DOHH2 (cell line): ENCODE measurements around the gene ABTB1.

Experiments
- H3F3A ChIP-seq: fragments of 200-600 bp; sonication (generic), shearing (Covaris generic); 2 replicates; pipeline ENCODE4 v1.6.0; 2016; ENCODE audit warnings: antibody characterized with exemption, mild to moderate bottlenecking; ENCODE audit not compliant: control insufficient read depth, insufficient read depth
- H3K27ac ChIP-seq: fragments of 200-600 bp; sonication (generic); 2 replicates; pipeline ENCODE4 v1.5.1; 2014; ENCODE audit warnings: low read depth, mild to moderate bottlenecking, low read length, moderate library complexity
- H3K27me3 ChIP-seq: fragments of 200-600 bp; sonication (generic); 2 replicates; pipeline ENCODE4 v1.6.1; 2014; ENCODE audit warnings: mild to moderate bottlenecking, low read length, mixed read lengths; ENCODE audit not compliant: control insufficient read depth
- H3K36me3 ChIP-seq: fragments of 200-600 bp; sonication (generic); 2 replicates; pipeline ENCODE4 v1.6.1; 2014; ENCODE audit warnings: mild to moderate bottlenecking, low read length, moderate library complexity, mixed read lengths; ENCODE audit not compliant: control insufficient read depth
- H3K4me1 ChIP-seq: fragments of 200-600 bp; sonication (generic); 2 replicates; pipeline ENCODE4 v1.6.1; 2014; ENCODE audit warnings: mild to moderate bottlenecking, low read length, mixed read lengths; ENCODE audit not compliant: control insufficient read depth
- H3K4me2 ChIP-seq: fragments of 200-600 bp; sonication (generic); 2 replicates; pipeline ENCODE4 v1.6.0; 2014; ENCODE audit warnings: mild to moderate bottlenecking, low read length, moderate library complexity
- H3K4me3 ChIP-seq: fragments of 200-600 bp; sonication (generic); 2 replicates; pipeline ENCODE4 v1.5.1; 2014; ENCODE audit warnings: mild to moderate bottlenecking, low read length, mixed read lengths
- H3K79me2 ChIP-seq: fragments of 200-600 bp; sonication (generic); 2 replicates; pipeline ENCODE4 v1.6.1; 2014; ENCODE audit warnings: mild to moderate bottlenecking, low read length, mixed read lengths; ENCODE audit not compliant: control insufficient read depth
- H3K9me2 ChIP-seq: fragments of 200-600 bp; sonication (generic); replicated peaks from 2 replicates; pipeline ENCODE4 v1.6.1; 2014; ENCODE audit warnings: mild to moderate bottlenecking, low read length, mixed read lengths; ENCODE audit not compliant: control insufficient read depth
- H3K9me3 ChIP-seq: fragments of 200-600 bp; sonication (generic); 2 replicates; pipeline ENCODE4 v1.6.1; 2014; ENCODE audit warnings: antibody characterized with exemption, low read length, mixed read lengths; ENCODE audit not compliant: control insufficient read depth, insufficient read depth
- H4K20me1 ChIP-seq: fragments of 200-600 bp; sonication (generic); 2 replicates; pipeline ENCODE4 v1.6.0; 2014; ENCODE audit warnings: low read depth, mild to moderate bottlenecking, antibody characterized with exemption, low read length, moderate library complexity; ENCODE audit not compliant: control insufficient read depth, insufficient read depth
- CTCF ChIP-seq: fragments of 200-600 bp; sonication (generic); IDR thresholded peaks from one replicate; pipeline ENCODE4 v1.5.1; 2014; ENCODE audit warnings: antibody characterized with exemption, mild to moderate bottlenecking, low read depth, low read length; ENCODE audit not compliant: poor library complexity, severe bottlenecking
- EZH2phosphoT487 ChIP-seq: fragments of 200-600 bp; sonication (generic); IDR thresholded peaks from 2 replicates; pipeline ENCODE4 v1.6.1; 2017; ENCODE audit warnings: borderline replicate concordance, mild to moderate bottlenecking, antibody characterized with exemption, low read length, moderate library complexity, mixed read lengths

Gene ABTB1

GRCh38 chr3:127692501-127693335 lies 20.0 kb downstream of the ABTB1 start:
- Histone ChIP-seq H3K9me3 (no peaks in the 10 kb centered on the region), H3K79me2 (no peaks in the 10 kb centered on the region), H3F3A (no peaks in the 10 kb centered on the region), H3K27ac (no peak overlapping the region), H3K36me3 (no peaks in the 10 kb centered on the region), H4K20me1 (no peaks in the 10 kb centered on the region), H3K27me3 (no peaks in the 10 kb centered on the region), H3K4me3 (no peak overlapping the region), H3K4me2 (no peak overlapping the region), H3K9me2 (no peaks in the 10 kb centered on the region), H3K4me1 (peaks cover 14% of the 10 kb centered on the region)
- TF ChIP-seq EZH2phosphoT487 (no peak), CTCF (no peak)

GRCh38 chr3:127693336-127693843 lies 20.6 kb downstream of the ABTB1 start:
- no peak overlapping the region for H3K4me3 ChIP-seq
- no peaks in the 10 kb centered on the region for H3K9me3 ChIP-seq
- H3K9me2 ChIP-seq = no peaks in the 10 kb centered on the region
- H3K4me1 ChIP-seq = peaks cover 17% of the 10 kb centered on the region
- no peaks in the 10 kb centered on the region for H3K27me3 ChIP-seq
- no peaks in the 10 kb centered on the region for H3K79me2 ChIP-seq
- no peaks in the 10 kb centered on the region for H3K36me3 ChIP-seq
- H3F3A ChIP-seq = no peaks in the 10 kb centered on the region
- H3K27ac ChIP-seq = no peak overlapping the region
- no peak overlapping the region for H3K4me2 ChIP-seq
- no peak for TF ChIP-seq CTCF
- TF ChIP-seq EZH2phosphoT487 = no peak
- H4K20me1 ChIP-seq = no peaks in the 10 kb centered on the region

GRCh38 chr3:127694467-127695215 lies 21.9 kb downstream of the ABTB1 start:
- Histone ChIP-seq H3F3A (no peaks in the 10 kb centered on the region), H3K27me3 (no peaks in the 10 kb centered on the region), H3K27ac (no peak overlapping the region), H3K9me3 (no peaks in the 10 kb centered on the region), H3K4me3 (no peak overlapping the region), H3K4me2 (no peak overlapping the region), H3K79me2 (no peaks in the 10 kb centered on the region), H3K9me2 (no peaks in the 10 kb centered on the region), H3K4me1 (peaks cover 17% of the 10 kb centered on the region), H3K36me3 (no peaks in the 10 kb centered on the region), H4K20me1 (no peaks in the 10 kb centered on the region)
- TF ChIP-seq CTCF (peak; percentile 49), EZH2phosphoT487 (no peak)
